HL-60 (cell line): Measurements from ENCODE around the gene CMIP.

Experiments
- POLR2AphosphoS5 ChIP-seq: IDR thresholded peaks from 2 replicates; pipeline ENCODE4 v1.6.1; 2012; ENCODE audit warnings: low read depth
- TF ChIP-seq, protein P1 (sequence below): IDR thresholded peaks from one replicate; pipeline ENCODE4 v1.5.1; 2011; ENCODE audit warnings: low read length, control low read depth, inconsistent platforms; ENCODE audit not compliant: insufficient read depth

- TF ChIP-seq, protein P1, sequence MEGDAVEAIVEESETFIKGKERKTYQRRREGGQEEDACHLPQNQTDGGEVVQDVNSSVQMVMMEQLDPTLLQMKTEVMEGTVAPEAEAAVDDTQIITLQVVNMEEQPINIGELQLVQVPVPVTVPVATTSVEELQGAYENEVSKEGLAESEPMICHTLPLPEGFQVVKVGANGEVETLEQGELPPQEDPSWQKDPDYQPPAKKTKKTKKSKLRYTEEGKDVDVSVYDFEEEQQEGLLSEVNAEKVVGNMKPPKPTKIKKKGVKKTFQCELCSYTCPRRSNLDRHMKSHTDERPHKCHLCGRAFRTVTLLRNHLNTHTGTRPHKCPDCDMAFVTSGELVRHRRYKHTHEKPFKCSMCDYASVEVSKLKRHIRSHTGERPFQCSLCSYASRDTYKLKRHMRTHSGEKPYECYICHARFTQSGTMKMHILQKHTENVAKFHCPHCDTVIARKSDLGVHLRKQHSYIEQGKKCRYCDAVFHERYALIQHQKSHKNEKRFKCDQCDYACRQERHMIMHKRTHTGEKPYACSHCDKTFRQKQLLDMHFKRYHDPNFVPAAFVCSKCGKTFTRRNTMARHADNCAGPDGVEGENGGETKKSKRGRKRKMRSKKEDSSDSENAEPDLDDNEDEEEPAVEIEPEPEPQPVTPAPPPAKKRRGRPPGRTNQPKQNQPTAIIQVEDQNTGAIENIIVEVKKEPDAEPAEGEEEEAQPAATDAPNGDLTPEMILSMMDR: no peak
- no peak for TF ChIP-seq POLR2AphosphoS5
These were observed 200.7 kb downstream of the CMIP start for GRCh38 chr16:81645266-81645694.
